Fibroblast of peridontal ligament (primary cell): ENCODE results near the gene MEF2C.
"Not testable (repeated sequence)": the region's sequence is repeated elsewhere in the genome, so short reads cannot be mapped to it uniquely, and the experiment has no call there.

ENCODE experiments used
- DNase-seq: peaks from one replicate; pipeline ENCODE4 v3.0.0-alpha.2; 2010; ENCODE audit errors: extremely low read depth

The MEF2C gene

DNA sequence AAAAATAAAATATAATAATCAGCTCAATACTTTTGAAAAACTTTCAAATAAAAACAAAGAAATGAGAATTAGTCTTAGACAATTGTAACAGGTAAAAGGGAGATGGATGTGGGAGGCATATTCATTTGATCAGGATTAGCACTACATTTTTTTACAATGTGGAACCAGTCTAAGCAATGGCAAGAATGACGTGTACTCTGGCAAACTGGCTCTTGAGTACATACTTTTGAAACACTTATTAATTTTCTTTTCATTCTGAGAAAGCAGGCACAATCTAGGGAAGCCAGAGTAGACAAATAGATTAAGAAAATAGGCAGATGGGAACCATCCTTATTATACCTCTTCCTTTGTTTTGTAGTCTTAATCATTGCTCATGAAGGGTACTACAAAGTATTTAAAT is 79.7 kb downstream of the MEF2C start:
- no peak for DNase-seq

DNA sequence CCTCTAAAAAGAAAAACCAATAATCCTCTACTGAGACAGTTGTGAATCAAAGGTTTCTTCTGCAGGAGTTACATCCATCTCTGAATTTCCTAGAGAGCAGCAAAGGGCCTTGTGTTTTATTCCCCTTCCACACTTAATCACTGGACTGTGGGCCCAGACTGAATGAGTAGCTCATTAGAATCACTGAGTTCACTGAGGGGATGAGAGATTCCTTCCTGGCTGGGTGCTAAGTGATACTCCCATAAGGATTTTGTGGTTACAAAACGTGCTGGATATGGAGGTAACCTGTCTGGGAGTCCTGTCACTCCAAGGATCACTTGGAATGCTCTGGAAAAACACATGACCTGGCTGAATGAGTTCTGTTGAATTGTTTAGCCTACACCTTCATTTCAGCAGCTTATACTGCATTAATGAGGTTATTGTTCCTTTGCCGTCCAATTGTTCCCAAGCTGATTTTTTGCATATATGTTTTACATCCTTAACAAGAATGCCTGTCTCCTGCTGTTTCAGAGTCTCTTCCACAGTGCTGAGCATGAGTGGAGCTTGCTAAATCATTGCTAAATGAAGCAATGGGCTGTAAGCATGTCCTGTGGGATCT is 82.9 kb downstream of the MEF2C start:
- no peak for DNase-seq

DNA sequence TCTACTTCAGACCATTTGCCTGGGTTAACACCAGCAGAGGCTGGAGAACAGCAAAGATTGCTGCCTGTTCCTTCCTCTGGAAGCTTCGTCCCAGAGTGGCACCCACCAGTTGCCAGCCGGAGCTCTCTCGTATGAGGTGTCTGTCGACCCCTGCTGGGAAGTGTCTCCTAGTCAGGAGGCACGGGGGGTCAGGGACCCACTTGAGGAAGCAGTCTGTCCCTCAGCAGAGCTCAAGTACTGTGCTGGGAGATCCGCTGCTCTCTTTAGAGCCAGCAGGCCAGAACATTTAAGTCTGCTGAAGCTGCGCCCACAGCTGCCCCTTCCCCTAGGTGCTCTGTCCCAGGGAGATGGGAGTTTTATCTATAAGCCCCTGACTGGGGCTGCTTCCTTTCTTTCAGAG is 84.1 kb downstream of the MEF2C start:
- DNase-seq = not testable (repeated sequence)

DNA sequence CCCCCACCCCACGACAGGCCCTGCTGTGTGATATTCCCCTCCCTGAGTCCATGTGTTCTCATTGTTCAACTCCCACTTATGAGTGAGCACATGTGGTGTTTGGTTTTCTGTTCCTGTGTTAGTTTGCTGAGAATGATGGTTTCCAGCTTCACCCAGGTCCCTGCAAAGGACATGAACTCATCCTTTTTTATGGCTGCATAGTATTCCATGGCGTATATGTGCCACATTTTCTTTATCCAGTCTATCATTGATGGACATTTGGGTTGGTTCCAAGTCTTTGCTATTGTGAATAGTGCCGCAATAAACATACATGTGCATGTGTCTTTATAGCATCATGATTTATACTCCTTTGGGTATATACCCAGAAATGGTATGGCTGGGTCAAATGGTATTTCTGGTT is 89.2 kb downstream of the MEF2C start:
- not testable (repeated sequence) for DNase-seq

DNA sequence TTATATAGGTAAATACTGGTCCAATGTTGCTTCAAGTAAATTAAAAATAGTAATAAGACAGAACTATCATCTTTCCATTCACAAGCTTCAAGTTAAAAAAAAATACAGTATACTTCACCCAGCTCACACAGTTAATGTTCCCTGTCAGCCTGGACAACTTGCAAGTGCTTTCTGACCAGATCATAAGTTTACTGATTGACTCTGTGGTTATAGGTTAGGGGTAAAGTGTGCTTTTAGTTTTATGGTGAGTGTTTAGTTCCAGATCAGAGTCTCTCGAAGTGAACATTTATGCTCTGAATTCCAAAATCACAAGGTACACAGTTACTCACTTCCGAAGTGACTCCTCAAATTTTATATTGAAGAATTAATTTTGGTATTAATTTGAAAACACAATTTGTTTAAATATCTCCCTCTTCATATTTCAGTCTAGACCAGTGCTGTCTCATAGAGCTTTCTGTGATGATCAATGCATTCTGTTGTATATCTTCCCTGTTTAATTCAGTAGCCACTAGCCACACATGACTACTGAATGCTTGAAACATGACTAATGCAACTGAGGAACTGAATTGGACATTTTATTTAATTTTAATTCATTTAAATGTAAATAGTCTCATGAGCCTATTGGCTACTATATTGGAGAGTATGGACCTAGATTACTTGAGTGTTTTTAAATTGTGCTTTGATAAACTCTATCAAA is 90.7 kb downstream of the MEF2C start:
- DNase-seq = peak; percentile 49

DNA sequence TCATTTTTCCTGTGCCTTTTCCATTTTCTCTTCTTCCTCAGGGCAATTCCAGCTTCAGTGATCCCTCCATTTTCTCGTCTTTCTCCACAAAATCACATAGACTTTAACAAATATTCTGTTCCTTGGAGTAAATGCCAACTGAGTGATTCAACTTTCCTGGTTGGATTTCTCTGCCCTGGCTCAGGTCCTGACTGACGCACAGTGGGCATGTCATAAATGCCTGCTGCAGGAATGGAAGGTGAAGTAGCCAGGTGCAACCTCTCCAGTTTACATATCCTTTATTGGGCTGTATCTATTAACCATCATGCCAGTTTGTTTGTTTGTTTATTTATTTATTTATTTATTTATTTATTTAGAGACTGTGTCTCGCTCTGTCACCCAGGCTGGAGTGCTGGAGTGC is 95.1 kb downstream of the MEF2C start:
- DNase-seq = no peak

DNA sequence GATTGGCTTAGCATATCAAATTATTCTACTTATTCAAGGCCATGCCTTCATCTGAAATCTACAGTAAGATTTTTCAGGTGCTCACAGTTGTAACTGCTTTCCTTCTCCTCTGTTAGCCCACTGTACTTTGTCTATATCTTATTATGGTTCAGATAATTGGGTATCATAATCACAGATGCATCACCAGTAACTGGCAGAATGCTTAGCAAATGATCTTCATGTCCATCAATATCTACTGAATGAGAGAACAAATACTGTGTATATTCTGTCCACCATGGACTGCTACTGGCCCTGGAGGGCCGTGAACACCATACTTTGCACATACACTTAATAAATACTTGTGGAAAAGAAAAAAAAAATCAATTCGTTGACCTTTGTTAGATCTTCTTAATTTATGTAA is 96.2 kb downstream of the MEF2C start:
- DNase-seq = no peak

DNA sequence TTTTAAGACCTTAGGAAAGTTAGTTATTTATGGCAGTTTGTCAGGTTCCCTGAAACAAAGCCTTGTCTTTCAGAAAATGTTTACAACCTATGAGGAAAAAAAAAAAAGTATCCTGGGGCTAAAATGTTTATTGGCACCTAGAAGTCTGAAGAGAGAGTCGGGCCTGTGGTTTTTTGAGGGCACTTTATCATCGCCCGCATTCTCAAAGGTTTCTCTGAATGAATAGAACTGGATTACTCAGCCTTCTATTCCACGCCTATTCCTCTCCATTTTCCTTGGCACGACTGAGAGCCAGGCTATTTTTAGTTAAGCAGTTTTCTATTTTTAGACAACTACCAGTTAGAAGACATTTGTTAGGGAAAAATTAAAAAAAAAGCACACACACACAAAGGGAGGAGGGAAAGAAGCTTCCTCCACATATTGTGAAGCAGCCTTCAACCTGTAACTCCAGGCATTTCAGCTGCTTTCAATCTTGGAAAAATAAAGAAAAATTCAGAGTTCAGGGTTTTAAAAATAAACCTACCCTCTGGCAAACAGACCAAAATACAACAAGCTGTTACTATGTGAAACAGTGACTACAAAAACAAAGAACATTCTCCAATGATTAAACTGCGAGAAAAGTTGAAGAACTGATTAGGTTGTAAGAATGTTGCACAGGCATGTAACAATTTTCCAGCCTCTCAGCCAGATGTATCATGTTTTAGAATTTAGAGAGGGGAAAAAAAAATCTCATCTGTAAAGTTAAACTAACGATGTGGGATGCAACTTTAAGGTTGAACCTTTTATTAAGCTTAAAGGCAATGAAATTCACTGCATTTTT is 97.0 kb downstream of the MEF2C start:
- DNase-seq = peak; percentile 96

DNA sequence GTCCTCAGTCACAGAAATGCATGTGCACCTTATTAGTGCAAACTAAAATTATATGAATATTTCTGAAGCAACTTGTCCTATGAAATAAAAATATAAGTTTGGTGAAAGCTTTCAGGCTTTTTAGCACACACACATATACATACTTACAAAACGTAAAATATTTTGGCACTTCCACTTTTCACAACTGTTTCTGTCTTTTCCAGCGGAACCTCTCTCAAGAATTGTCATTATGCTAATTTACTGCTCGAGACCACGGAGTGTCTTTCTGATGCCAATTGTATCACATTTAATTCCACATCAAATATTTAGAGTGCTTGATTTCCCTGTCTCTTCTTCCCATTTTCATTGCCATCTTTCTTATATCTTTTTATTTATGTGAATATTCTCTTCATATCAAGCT is 100.4 kb downstream of the MEF2C start:
- DNase-seq = no peak

DNA sequence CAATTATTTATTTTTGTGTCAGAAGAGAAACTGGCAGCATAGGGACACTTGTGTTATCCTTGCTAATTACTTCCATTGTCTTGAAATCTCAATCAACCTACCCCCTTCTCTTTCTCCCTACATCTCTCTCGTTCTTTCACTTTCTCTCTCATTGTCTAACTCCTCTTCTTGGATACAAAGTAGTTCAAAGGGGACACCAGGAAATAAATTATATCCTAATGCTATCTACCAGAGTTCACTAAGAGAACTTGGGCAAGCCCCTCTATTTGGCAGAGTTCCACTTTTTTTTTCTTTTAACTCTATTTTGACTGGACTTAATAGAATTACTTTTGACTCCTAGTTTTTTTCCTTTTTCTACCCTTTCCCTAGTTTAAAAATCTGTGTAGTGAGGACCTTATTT is 102.2 kb downstream of the MEF2C start:
- no peak for DNase-seq

DNA sequence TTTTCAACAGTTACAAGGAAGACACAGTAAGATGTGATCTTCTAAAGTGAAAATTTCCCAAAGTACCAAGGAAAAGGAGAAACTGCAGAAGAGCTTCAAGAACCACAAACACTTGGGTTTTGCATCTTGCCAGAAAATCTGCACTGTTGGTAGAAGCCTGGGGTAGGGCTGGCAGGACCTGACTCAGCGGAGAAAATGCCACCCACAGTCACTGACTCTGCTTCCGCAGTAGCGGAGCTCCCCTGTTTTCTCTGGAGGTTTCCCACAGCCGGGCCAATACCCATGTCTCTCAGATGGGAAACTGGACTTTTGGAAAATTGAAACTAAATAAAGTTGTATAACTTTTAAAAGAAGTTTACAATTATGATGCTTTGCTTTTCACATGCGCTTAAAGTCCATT is 104.2 kb downstream of the MEF2C start:
- peak; percentile 35 for DNase-seq

DNA sequence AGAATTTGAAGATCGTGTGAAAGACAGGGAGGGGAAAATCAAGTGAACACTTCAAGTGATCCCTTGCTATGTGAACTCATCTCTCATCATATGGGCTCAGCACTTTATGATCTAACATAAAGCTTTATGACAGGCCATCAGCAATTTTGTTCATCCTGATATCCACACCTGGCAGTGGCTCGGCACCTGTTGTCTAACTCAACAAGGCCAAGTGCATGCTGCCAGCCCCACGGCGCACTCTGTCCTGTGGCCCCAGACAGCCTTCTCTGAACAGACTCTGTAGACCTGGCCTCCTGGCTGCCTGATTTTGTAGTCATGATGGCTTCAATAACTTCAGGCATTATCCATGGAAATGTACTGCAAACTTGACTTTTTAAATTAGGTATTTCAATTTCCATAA is 106.3 kb downstream of the MEF2C start:
- DNase-seq = no peak

DNA sequence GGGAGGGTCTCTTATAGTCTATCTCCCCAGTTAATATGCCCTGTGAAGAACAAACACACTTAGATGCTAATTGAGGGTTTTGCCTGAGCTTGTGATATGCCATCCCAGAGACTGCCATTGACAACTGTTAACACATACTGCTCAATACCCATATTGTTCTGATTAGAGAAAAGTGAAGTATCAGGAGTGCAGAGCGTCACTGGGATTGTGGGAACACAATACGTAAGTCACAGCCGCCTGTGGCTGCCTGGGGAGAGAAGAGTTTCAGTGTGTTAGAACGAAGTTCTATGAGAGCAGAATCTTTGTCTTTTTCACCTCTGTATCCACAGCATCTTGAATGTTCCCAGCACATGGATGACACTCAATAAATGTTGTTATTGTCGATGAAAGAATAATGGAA is 110.2 kb downstream of the MEF2C start:
- DNase-seq = no peak

DNA sequence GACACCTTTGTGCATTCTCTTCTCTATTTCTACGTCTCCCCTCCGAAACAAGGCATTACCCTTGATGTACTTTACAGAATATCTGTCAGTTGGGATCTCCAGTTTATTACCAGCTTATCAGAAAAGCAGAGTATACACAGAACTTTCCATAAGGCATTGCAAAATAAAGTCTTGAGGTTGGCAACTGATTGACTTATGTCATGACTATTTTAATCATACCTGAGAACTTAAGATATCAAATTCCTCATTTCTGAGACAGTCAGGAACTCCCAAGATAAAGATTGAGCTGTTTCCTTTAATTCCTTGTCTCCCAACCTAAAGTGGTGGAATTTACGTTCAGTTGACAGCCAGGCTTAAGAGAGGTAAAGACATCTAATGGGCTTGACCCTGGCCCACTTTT is 110.9 kb downstream of the MEF2C start:
- no peak for DNase-seq

DNA sequence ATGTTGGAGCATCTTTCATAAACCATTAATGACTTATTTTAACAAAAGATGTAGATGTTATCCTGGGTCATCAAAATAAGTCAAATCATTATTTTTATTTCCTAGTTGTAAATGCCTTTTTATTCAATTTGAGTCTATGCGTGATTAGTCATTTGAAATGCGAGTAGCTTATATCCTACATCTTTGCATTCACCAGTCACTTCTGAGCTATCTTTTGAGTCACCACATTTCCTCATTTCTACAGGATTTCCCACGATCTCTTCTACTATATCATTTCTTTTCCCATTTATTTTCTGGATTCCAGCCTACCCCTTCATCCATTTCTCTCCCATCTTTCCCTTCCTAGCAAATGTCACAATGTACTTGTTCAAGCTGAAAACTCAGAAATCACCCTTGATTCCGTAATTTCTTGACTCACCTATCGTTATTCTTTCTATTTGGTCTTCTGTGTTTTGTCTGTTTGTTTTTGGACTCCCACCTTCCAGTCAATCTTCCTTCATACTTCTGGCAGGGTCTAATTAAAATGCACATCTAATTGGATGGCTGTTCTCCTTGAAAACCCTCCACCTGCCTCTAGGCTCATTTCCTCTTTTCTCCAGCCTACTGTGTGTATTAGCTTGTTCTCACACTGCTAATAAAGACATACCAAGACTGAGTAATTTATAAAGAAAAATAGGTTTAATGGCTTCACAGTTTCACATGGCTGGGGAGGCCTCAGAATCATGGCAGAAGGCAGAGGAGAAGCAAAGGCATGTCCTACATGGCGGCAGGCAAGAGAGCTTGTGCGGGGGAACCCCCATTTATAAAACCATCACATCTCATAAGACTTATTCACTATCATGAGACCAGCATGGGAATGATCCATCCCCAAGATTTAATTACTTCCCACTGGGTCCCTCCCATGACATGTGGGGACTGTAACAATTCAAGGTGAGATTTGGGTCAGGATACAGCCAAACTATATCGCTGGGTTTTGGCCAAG is 112.4 kb downstream of the MEF2C start:
- DNase-seq = peak; percentile 47

DNA sequence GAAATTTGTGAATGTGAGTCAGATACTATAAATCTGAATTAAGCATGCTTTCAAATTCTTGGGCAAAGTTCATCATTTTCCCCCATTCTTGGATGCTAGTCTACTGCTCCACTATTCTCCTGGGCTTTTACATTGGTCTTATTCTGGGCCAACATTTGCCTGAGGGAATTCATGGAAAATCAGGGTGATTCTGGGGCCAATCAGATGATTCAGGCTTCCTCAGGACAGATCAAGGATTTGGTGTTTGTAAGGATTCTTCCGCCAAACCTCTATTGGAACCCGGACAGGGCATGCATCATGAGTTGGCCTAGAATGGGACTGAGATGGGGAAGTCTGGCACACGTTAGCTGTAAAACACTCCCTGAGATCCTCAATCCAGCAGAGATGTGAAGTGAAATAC is 113.8 kb downstream of the MEF2C start:
- DNase-seq = peak; percentile 86

DNA sequence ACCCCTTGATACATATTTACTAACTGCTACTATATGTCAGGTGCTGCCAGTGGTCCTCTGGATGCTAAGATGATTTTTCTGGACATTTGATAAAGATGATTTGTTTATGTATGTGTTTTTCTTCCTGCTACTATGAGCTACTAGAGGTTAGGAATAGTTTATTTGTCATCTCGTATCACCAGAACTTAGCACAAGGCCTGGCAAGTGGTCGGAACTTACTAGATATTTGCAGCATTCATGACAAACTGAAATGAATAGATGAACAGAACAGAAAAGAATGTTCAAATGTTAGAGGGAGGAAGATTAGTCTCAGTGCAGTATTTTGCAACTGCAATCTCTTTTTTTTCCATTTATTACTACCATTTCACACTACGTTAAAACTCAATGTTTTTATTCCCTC is 114.6 kb downstream of the MEF2C start:
- no peak for DNase-seq

DNA sequence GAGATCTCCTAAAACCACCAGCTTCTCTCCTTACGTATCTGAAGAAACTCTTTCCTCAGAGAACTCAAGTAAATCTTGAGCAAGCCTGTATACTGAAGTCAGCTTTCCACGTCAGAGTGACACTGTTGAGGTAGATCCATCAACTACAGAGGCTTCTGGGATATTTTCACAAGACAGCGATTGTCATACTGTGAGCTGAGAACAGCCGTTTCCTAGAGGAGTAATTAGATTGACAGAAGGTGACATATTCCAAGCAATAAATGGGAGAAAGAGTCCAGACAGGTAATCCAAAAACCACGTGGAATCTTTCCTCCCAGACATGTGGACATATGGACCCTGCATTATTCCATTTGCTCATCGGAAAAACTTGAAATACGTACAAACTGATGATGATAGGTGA is 117.2 kb downstream of the MEF2C start:
- DNase-seq = no peak

DNA sequence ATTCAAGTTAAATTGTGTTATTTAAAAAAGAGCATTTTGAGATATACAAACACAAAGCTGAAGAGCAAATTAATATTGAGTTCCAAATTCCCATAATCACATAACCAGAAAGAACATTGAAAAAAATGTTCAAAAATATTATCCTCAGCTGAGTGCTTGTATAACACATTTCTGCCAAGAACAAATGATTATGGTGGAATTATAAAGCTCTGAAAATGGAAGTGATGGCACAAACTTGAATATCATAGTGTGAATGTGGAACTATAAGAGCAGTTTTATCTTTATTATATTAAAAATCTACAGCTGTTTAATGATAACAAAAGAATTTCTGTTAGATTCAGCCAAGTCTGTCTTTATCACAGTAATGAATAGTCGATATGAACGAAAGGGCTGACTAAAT is 117.8 kb downstream of the MEF2C start:
- no peak for DNase-seq

DNA sequence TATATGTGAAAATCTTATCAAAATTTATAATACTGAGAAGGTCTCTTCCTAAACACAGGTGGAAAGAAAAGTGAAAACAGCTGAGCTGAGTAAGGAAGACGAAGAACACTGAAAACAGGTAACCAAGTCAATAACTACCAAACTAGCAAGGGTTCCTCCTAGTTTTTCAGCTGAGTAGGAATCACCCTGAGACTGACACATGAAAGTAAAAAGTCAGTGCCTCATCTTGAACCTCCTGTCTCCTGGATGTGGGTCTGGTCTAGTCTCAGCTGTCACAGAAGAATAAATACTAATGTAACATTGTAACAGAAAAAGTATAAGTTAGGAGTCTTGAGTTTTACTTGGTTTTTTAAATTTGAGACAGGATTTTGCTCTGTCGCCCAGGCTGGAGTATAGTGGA is 121.0 kb downstream of the MEF2C start:
- DNase-seq = no peak

DNA sequence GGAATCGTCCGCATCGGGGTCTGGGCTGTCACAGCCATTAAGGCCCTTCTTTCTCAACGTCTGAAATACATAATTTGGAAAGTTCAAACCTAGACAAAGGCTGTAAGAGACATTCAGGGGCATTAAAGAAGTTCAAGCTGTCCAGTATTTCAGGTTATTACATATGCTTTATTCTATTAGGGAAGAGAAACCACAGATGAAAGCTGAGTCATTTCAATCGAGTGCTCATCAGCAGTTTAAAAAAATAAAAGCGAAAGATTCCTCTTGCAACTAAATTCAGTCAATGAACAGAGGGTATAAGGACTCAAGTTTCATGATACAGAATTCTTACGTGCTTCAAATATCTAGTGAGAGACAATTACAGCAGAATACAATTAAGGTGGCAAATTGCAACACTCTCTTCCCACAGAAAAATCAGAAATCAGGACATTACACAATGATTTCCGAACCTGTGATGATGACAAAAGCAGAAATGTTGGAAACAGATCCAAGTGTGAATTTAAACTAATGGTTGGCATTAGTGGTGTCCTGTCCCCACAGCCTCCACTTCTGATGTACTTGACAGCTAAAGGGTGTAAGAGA is 121.6 kb downstream of the MEF2C start:
- DNase-seq = peak; percentile 32

DNA sequence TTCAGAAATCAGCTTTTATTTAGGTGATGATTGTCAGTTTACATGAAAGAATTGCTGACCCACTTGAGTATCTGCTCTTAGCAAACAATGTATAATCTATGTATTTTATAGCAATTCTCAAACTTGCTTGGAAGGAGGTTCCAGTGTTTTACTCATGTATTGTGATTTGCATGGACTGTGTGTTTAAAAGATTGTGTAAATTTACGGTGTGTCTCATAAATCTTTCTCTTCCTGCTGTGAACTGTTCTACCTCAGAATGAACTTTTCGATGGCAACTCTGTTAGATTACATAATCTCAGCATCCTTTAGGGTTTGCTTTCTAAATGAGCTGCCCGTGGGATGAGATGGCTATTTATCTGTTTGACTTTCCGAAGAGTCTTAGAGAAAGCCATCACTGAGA is 122.5 kb downstream of the MEF2C start:
- no peak for DNase-seq
